Measurements from ENCODE around the gene MRM1.

GRCh38 chr17:36614081-36614480, 12.7 kb downstream of the MRM1 start:
- TF ChIP-seq POLR2A (IDR thresholded peaks at IDR 0.05) (no peak), EP300 (IDR thresholded peaks at IDR 0.05) (no peak)
- TF ChIP-seq, protein P1, sequence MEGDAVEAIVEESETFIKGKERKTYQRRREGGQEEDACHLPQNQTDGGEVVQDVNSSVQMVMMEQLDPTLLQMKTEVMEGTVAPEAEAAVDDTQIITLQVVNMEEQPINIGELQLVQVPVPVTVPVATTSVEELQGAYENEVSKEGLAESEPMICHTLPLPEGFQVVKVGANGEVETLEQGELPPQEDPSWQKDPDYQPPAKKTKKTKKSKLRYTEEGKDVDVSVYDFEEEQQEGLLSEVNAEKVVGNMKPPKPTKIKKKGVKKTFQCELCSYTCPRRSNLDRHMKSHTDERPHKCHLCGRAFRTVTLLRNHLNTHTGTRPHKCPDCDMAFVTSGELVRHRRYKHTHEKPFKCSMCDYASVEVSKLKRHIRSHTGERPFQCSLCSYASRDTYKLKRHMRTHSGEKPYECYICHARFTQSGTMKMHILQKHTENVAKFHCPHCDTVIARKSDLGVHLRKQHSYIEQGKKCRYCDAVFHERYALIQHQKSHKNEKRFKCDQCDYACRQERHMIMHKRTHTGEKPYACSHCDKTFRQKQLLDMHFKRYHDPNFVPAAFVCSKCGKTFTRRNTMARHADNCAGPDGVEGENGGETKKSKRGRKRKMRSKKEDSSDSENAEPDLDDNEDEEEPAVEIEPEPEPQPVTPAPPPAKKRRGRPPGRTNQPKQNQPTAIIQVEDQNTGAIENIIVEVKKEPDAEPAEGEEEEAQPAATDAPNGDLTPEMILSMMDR (IDR thresholded peaks at IDR 0.05): no peak

All from ovary (tissue), 3 donors.